WTC11 (cell line): ENCODE measurements around the gene THEM5. TPM values are rescaled to one million over a fixed set of nuclear protein-coding genes. Genes with fewer than 3 reads are reported as not detected.

ENCODE experiments used
- ATAC-seq: fragments of 200-7000 bp; cut with Tn5 transposase; 2 replicates; pipeline ENCODE4 v1.10.0; 2021; ENCODE audit warnings: mild to moderate bottlenecking, moderate library complexity
- CTCF ChIA-PET: fragments of 300-600 bp; sonication (Branson Sonifier 250); formaldehyde crosslinking; loops from one replicate; lab custom pipeline; 2021; ENCODE audit warnings: antibody characterized with exemption; lab: Charles Lee
- POLR2A ChIA-PET: fragments of 350-600 bp; sonication (Branson Sonifier 250); formaldehyde crosslinking; loops from one replicate; lab custom pipeline; 2021; ENCODE audit warnings: antibody characterized with exemption; lab: Charles Lee
- DNase-seq: peaks from one replicate; pipeline ENCODE4 v3.0.0; 2021; ENCODE audit warnings: low spot score
- H3K27ac Mint-ChIP-seq: 2 replicates; pipeline ENCODE4 v1.8.0; 2021; ENCODE audit warnings: mixed read lengths
- H3K27me3 Mint-ChIP-seq: 2 replicates; pipeline ENCODE4 v1.8.0; 2021; ENCODE audit warnings: low read depth, mild to moderate bottlenecking, moderate library complexity, mixed read lengths
- H3K36me3 Mint-ChIP-seq: 2 replicates; pipeline ENCODE4 v1.8.0; 2021; ENCODE audit warnings: mixed read lengths
- H3K4me1 Mint-ChIP-seq: 2 replicates; pipeline ENCODE4 v1.8.0; 2022; ENCODE audit warnings: mixed read lengths
- H3K4me3 Mint-ChIP-seq: 2 replicates; pipeline ENCODE4 v1.8.0; 2021; ENCODE audit warnings: mild to moderate bottlenecking, moderate library complexity, mixed read lengths
- H3K9me3 Mint-ChIP-seq: 2 replicates; pipeline ENCODE4 v1.8.0; 2021; ENCODE audit warnings: mixed read lengths
- CBFB ChIP-seq: sonication (generic); formaldehyde crosslinking; IDR thresholded peaks from 2 replicates; pipeline ENCODE4 v1.8.1; 2022; ENCODE audit warnings: mild to moderate bottlenecking, low read depth, missing genetic modification reagents
- ETV6 ChIP-seq: sonication (generic); formaldehyde crosslinking; IDR thresholded peaks from 2 replicates; pipeline ENCODE4 v1.8.1; 2022; ENCODE audit warnings: mild to moderate bottlenecking, missing genetic modification reagents
- JAZF1 ChIP-seq: fragments of 250-450 bp; sonication (Bioruptor Pico); IDR thresholded peaks from 2 replicates; pipeline ENCODE4 v1.9.0; 2021; ENCODE audit warnings: moderate library complexity, mild to moderate bottlenecking, inconsistent platforms
- PRRX2 ChIP-seq: fragments of 250-450 bp; sonication (Bioruptor Pico); IDR thresholded peaks from 2 replicates; pipeline ENCODE4 v1.8.0; 2021; ENCODE audit warnings: mild to moderate bottlenecking
- TEAD4 ChIP-seq: sonication (generic); formaldehyde crosslinking; IDR thresholded peaks from 2 replicates; pipeline ENCODE4 v1.8.0; 2022; ENCODE audit warnings: mild to moderate bottlenecking, missing genetic modification reagents
- ZNF219 ChIP-seq: sonication (generic); formaldehyde crosslinking; IDR thresholded peaks from 2 replicates; pipeline ENCODE4 v1.8.0; 2023; ENCODE audit warnings: missing genetic modification reagents, mild to moderate bottlenecking, borderline replicate concordance
- ZNF263 ChIP-seq: sonication (generic); formaldehyde crosslinking; IDR thresholded peaks from 2 replicates; pipeline ENCODE4 v1.8.1; 2022; ENCODE audit warnings: low read depth, mild to moderate bottlenecking, moderate library complexity, missing genetic modification reagents
- ZNF423 ChIP-seq: fragments of 250-450 bp; sonication (Bioruptor Pico); IDR thresholded peaks from 2 replicates; pipeline ENCODE4 v2.1.2; 2022; ENCODE audit warnings: mild to moderate bottlenecking, moderate library complexity
- total RNA-seq: library from RNA; stranded (reverse); gene quantifications from 3 replicates; pipeline ENCODE4 v1.2.3, GENCODE V29; 2021
- TF ChIP-seq, protein P1 (sequence below): fragments of 250-450 bp; sonication (Bioruptor Pico); IDR thresholded peaks from 2 replicates; pipeline ENCODE4 v1.9.0; 2021; ENCODE audit warnings: mild to moderate bottlenecking, borderline replicate concordance
- TF ChIP-seq, protein P2 (sequence below): fragments of 250-450 bp; sonication (Bioruptor Pico); IDR thresholded peaks from 2 replicates; pipeline ENCODE4 v1.9.0; 2021; ENCODE audit warnings: mild to moderate bottlenecking
- TF ChIP-seq, protein P3 (sequence below): fragments of 250-450 bp; sonication (Bioruptor Pico); IDR thresholded peaks from 2 replicates; pipeline ENCODE4 v1.8.0; 2021; ENCODE audit warnings: mild to moderate bottlenecking
- TF ChIP-seq, protein P4 (sequence below): sonication (generic); formaldehyde crosslinking; IDR thresholded peaks from 2 replicates; pipeline ENCODE4 v1.8.0; 2023; ENCODE audit warnings: missing genetic modification reagents
- TF ChIP-seq, protein P5 (sequence below): sonication (generic); formaldehyde crosslinking; IDR thresholded peaks from 2 replicates; pipeline ENCODE4 v1.8.1; 2023; ENCODE audit warnings: mild to moderate bottlenecking, moderate library complexity, missing genetic modification reagents
- TF ChIP-seq, protein P6 (sequence below): sonication (generic); formaldehyde crosslinking; IDR thresholded peaks from 2 replicates; pipeline ENCODE4 v1.8.0; 2023; ENCODE audit warnings: missing genetic modification reagents, mild to moderate bottlenecking, borderline replicate concordance

Gene THEM5
- total RNA-seq, 1 experiment from 2014 or later, result not detected

DNA sequence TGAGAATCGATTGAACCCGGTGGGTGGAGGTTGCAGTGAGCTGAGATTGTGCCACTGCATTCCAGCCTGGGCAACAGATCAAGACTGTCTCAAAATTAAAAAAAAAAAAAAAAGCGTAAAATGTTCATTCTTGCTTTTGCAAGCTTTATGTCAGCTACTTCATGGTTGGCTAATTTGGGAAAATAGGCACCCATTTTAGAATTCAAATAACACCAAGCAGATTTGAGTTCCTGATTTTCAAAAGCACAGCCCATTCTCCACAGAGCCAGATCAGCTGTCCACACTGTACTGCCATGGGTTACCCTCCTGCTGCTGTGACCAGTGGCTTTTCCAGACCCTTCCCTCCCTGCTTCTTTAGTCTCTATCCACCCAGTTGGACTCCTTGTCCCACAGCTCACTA lies 4.4 kb downstream of the THEM5 start:
- DNase-seq (no peak), ATAC-seq (no peak)
- ChIA-PET CTCF (interaction anchor here (0.6 to 1.0 kb wide), 2 partner anchors 49 to 114 kb away, joined by 3 read pairs; no protein-coding TSS in a partner anchor), POLR2A (interaction anchor here (0.6 kb wide), 1 partner anchor 203 kb away, joined by 3 read pairs; no protein-coding TSS in a partner anchor)
- Mint-ChIP-seq H3K4me1 (peaks cover 13% of the 10 kb centered on the region), H3K27ac (no peak overlapping the region), H3K4me3 (no peak overlapping the region), H3K36me3 (no peaks in the 10 kb centered on the region; the same call in 1 of the 2 replicates), H3K27me3 (peaks cover 9% of the 10 kb centered on the region), H3K9me3 (no peaks in the 10 kb centered on the region)
- TF ChIP-seq, protein P1, sequence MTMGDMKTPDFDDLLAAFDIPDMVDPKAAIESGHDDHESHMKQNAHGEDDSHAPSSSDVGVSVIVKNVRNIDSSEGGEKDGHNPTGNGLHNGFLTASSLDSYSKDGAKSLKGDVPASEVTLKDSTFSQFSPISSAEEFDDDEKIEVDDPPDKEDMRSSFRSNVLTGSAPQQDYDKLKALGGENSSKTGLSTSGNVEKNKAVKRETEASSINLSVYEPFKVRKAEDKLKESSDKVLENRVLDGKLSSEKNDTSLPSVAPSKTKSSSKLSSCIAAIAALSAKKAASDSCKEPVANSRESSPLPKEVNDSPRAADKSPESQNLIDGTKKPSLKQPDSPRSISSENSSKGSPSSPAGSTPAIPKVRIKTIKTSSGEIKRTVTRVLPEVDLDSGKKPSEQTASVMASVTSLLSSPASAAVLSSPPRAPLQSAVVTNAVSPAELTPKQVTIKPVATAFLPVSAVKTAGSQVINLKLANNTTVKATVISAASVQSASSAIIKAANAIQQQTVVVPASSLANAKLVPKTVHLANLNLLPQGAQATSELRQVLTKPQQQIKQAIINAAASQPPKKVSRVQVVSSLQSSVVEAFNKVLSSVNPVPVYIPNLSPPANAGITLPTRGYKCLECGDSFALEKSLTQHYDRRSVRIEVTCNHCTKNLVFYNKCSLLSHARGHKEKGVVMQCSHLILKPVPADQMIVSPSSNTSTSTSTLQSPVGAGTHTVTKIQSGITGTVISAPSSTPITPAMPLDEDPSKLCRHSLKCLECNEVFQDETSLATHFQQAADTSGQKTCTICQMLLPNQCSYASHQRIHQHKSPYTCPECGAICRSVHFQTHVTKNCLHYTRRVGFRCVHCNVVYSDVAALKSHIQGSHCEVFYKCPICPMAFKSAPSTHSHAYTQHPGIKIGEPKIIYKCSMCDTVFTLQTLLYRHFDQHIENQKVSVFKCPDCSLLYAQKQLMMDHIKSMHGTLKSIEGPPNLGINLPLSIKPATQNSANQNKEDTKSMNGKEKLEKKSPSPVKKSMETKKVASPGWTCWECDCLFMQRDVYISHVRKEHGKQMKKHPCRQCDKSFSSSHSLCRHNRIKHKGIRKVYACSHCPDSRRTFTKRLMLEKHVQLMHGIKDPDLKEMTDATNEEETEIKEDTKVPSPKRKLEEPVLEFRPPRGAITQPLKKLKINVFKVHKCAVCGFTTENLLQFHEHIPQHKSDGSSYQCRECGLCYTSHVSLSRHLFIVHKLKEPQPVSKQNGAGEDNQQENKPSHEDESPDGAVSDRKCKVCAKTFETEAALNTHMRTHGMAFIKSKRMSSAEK (CRISPR knock-in tag), result no peak
- TF ChIP-seq, protein P2, sequence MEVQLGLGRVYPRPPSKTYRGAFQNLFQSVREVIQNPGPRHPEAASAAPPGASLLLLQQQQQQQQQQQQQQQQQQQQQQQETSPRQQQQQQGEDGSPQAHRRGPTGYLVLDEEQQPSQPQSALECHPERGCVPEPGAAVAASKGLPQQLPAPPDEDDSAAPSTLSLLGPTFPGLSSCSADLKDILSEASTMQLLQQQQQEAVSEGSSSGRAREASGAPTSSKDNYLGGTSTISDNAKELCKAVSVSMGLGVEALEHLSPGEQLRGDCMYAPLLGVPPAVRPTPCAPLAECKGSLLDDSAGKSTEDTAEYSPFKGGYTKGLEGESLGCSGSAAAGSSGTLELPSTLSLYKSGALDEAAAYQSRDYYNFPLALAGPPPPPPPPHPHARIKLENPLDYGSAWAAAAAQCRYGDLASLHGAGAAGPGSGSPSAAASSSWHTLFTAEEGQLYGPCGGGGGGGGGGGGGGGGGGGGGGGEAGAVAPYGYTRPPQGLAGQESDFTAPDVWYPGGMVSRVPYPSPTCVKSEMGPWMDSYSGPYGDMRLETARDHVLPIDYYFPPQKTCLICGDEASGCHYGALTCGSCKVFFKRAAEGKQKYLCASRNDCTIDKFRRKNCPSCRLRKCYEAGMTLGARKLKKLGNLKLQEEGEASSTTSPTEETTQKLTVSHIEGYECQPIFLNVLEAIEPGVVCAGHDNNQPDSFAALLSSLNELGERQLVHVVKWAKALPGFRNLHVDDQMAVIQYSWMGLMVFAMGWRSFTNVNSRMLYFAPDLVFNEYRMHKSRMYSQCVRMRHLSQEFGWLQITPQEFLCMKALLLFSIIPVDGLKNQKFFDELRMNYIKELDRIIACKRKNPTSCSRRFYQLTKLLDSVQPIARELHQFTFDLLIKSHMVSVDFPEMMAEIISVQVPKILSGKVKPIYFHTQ, result no peak
- TF ChIP-seq TEAD4 (CRISPR knock-in tag), result no peak
- no peak for TF ChIP-seq ETV6
- TF ChIP-seq, protein P3, sequence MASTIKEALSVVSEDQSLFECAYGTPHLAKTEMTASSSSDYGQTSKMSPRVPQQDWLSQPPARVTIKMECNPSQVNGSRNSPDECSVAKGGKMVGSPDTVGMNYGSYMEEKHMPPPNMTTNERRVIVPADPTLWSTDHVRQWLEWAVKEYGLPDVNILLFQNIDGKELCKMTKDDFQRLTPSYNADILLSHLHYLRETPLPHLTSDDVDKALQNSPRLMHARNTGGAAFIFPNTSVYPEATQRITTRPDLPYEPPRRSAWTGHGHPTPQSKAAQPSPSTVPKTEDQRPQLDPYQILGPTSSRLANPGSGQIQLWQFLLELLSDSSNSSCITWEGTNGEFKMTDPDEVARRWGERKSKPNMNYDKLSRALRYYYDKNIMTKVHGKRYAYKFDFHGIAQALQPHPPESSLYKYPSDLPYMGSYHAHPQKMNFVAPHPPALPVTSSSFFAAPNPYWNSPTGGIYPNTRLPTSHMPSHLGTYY, result no peak
- TF ChIP-seq, protein P4, sequence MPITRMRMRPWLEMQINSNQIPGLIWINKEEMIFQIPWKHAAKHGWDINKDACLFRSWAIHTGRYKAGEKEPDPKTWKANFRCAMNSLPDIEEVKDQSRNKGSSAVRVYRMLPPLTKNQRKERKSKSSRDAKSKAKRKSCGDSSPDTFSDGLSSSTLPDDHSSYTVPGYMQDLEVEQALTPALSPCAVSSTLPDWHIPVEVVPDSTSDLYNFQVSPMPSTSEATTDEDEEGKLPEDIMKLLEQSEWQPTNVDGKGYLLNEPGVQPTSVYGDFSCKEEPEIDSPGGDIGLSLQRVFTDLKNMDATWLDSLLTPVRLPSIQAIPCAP (CRISPR knock-in tag), result no peak
- TF ChIP-seq ZNF263 (CRISPR knock-in tag), result no peak
- TF ChIP-seq, protein P5, sequence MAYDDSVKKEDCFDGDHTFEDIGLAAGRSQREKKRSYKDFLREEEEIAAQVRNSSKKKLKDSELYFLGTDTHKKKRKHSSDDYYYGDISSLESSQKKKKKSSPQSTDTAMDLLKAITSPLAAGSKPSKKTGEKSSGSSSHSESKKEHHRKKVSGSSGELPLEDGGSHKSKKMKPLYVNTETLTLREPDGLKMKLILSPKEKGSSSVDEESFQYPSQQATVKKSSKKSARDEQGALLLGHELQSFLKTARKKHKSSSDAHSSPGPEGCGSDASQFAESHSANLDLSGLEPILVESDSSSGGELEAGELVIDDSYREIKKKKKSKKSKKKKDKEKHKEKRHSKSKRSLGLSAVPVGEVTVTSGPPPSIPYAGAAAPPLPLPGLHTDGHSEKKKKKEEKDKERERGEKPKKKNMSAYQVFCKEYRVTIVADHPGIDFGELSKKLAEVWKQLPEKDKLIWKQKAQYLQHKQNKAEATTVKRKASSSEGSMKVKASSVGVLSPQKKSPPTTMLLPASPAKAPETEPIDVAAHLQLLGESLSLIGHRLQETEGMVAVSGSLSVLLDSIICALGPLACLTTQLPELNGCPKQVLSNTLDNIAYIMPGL, result no peak
- TF ChIP-seq, protein P6, sequence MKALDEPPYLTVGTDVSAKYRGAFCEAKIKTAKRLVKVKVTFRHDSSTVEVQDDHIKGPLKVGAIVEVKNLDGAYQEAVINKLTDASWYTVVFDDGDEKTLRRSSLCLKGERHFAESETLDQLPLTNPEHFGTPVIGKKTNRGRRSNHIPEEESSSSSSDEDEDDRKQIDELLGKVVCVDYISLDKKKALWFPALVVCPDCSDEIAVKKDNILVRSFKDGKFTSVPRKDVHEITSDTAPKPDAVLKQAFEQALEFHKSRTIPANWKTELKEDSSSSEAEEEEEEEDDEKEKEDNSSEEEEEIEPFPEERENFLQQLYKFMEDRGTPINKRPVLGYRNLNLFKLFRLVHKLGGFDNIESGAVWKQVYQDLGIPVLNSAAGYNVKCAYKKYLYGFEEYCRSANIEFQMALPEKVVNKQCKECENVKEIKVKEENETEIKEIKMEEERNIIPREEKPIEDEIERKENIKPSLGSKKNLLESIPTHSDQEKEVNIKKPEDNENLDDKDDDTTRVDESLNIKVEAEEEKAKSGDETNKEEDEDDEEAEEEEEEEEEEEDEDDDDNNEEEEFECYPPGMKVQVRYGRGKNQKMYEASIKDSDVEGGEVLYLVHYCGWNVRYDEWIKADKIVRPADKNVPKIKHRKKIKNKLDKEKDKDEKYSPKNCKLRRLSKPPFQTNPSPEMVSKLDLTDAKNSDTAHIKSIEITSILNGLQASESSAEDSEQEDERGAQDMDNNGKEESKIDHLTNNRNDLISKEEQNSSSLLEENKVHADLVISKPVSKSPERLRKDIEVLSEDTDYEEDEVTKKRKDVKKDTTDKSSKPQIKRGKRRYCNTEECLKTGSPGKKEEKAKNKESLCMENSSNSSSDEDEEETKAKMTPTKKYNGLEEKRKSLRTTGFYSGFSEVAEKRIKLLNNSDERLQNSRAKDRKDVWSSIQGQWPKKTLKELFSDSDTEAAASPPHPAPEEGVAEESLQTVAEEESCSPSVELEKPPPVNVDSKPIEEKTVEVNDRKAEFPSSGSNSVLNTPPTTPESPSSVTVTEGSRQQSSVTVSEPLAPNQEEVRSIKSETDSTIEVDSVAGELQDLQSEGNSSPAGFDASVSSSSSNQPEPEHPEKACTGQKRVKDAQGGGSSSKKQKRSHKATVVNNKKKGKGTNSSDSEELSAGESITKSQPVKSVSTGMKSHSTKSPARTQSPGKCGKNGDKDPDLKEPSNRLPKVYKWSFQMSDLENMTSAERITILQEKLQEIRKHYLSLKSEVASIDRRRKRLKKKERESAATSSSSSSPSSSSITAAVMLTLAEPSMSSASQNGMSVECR (CRISPR knock-in tag), result no peak
- TF ChIP-seq JAZF1, result no peak
- no peak for TF ChIP-seq PRRX2 (CRISPR knock-in tag)
- no peak for TF ChIP-seq ZNF219 (CRISPR knock-in tag)
- no peak for TF ChIP-seq CBFB
- TF ChIP-seq ZNF423 (CRISPR knock-in tag), result no peak
